HG02981 (cell line): ENCODE data around the gene THAP6.
"Not testable (repeated sequence)": the region's sequence is repeated elsewhere in the genome, so short reads cannot be mapped to it uniquely, and the experiment has no call there.

ENCODE experiments used
- ATAC-seq: cut with Tn5 transposase; IDR thresholded peaks from one replicate; pipeline ENCODE4 v1.9.1; 2021; ENCODE audit warnings: mild to moderate bottlenecking, moderate library complexity; ENCODE audit not compliant: unreplicated experiment

THAP6 gene

GRCh38 chr4:75525086-75525485 lies 10.8 kb downstream of the THAP6 start:
- ATAC-seq, result no peak

GRCh38 chr4:75525910-75526309 lies 11.6 kb downstream of the THAP6 start:
- no peak for ATAC-seq

- no peak for ATAC-seq
Observed at GRCh38 chr4:75527482-75527881, 13.2 kb downstream of the THAP6 start.

- ATAC-seq, result no peak
Observed at GRCh38 chr4:75530556-75531322, 16.5 kb downstream of the THAP6 start.

- not testable (repeated sequence) for ATAC-seq
Observed at GRCh38 chr4:75531536-75532143, 17.4 kb downstream of the THAP6 start.

- ATAC-seq, result not testable (repeated sequence)
Observed at GRCh38 chr4:75533339-75533887, 19.1 kb downstream of the THAP6 start.

GRCh38 chr4:75533926-75534325 lies 19.7 kb downstream of the THAP6 start:
- ATAC-seq, result not testable (repeated sequence)

- not testable (repeated sequence) for ATAC-seq
Observed at GRCh38 chr4:75537308-75537707, 23.0 kb downstream of the THAP6 start.

GRCh38 chr4:75542824-75543223 lies 28.6 kb downstream of the THAP6 start:
- ATAC-seq, result no peak

GRCh38 chr4:75544220-75544619 lies 29.9 kb downstream of the THAP6 start:
- ATAC-seq, result not testable (repeated sequence)

- no peak for ATAC-seq
Observed at GRCh38 chr4:75544870-75545269, 30.6 kb downstream of the THAP6 start.

- ATAC-seq, result no peak
Observed at GRCh38 chr4:75545526-75545925, 31.3 kb downstream of the THAP6 start.

- ATAC-seq, result no peak
Observed at GRCh38 chr4:75547647-75548387, 33.5 kb downstream of the THAP6 start.

GRCh38 chr4:75549019-75549418 lies 34.7 kb downstream of the THAP6 start:
- ATAC-seq, result no peak

- no peak for ATAC-seq
Observed at GRCh38 chr4:75552452-75552851, 38.2 kb downstream of the THAP6 start.

- peak; percentile 89 for ATAC-seq
Observed at GRCh38 chr4:75555294-75556164, 41.3 kb downstream of the THAP6 start, which contains the start of gene ODAPH. Gene ODAPH, plus strand, starts transcription at chr4:75556066. Its CDS starts 17 bp downstream, at chr4:75556083.

GRCh38 chr4:75557696-75558095 lies 43.4 kb downstream of the THAP6 start:
- ATAC-seq, result no peak

- ATAC-seq, result no peak
Observed at GRCh38 chr4:75561789-75562188, 47.5 kb downstream of the THAP6 start.

GRCh38 chr4:75564023-75564422 lies 49.8 kb downstream of the THAP6 start:
- no peak for ATAC-seq

GRCh38 chr4:75565481-75565880 lies 51.2 kb downstream of the THAP6 start:
- no peak for ATAC-seq
